Hepatocyte (in vitro differentiated cells): ENCODE data around the gene MDGA2. TPM values are rescaled to one million over a fixed set of nuclear protein-coding genes. Genes with fewer than 3 reads are reported as not detected.

Experiments
- DNase-seq: peaks from one replicate; pipeline ENCODE4 v3.0.0-alpha.2; 2016; ENCODE audit warnings: low spot score
- H2AFZ ChIP-seq: fragments of 200-600 bp; sonication (generic); 2 replicates; pipeline ENCODE4 v1.6.0; 2016; ENCODE audit warnings: antibody characterized with exemption, mild to moderate bottlenecking
- H3K27ac ChIP-seq: fragments of 200-600 bp; sonication (generic); 2 replicates; pipeline ENCODE4 v1.5.1; 2016; ENCODE audit warnings: mild to moderate bottlenecking
- H3K27me3 ChIP-seq: fragments of 200-600 bp; sonication (generic); 2 replicates; pipeline ENCODE4 v1.6.1; 2016
- H3K36me3 ChIP-seq: fragments of 200-600 bp; sonication (generic); replicated peaks from 2 replicates; pipeline ENCODE4 v1.5.1; 2016; ENCODE audit warnings: low read depth; ENCODE audit not compliant: insufficient read depth
- H3K4me1 ChIP-seq: fragments of 200-600 bp; sonication (generic); 2 replicates; pipeline ENCODE4 v1.5.1; 2016; ENCODE audit warnings: mild to moderate bottlenecking, moderate library complexity; ENCODE audit not compliant: insufficient read depth
- H3K4me2 ChIP-seq: fragments of 200-600 bp; sonication (generic); 2 replicates; pipeline ENCODE4 v1.6.0; 2016
- H3K4me3 ChIP-seq: fragments of 200-600 bp; sonication (generic); 2 replicates; pipeline ENCODE4 v1.5.1; 2016; ENCODE audit warnings: mild to moderate bottlenecking
- H3K79me2 ChIP-seq: fragments of 200-600 bp; sonication (generic); 2 replicates; pipeline ENCODE4 v1.6.0; 2017; ENCODE audit warnings: mild to moderate bottlenecking
- H3K9me2 ChIP-seq: fragments of 200-600 bp; sonication (generic); replicated peaks from 2 replicates; pipeline ENCODE4 v1.6.0; 2017; ENCODE audit warnings: mild to moderate bottlenecking; ENCODE audit not compliant: insufficient read depth
- H3K9me3 ChIP-seq: fragments of 200-600 bp; sonication (generic); 2 replicates; pipeline ENCODE4 v1.5.1; 2016; ENCODE audit warnings: low read depth, mild to moderate bottlenecking
- H4K20me1 ChIP-seq: fragments of 200-600 bp; sonication (generic); 2 replicates; pipeline ENCODE4 v1.6.0; 2016; ENCODE audit warnings: mild to moderate bottlenecking; ENCODE audit not compliant: insufficient read depth, poor library complexity, severe bottlenecking
- CTCF ChIP-seq: fragments of 200-600 bp; sonication (generic); IDR thresholded peaks from 2 replicates; pipeline ENCODE4 v1.5.1; 2016; ENCODE audit warnings: antibody characterized with exemption, mild to moderate bottlenecking; ENCODE audit not compliant: poor library complexity
- EZH2 ChIP-seq: fragments of 200-600 bp; sonication (generic); IDR thresholded peaks from 2 replicates; pipeline ENCODE4 v1.6.1; 2016; ENCODE audit warnings: antibody characterized with exemption, mild to moderate bottlenecking, borderline replicate concordance
- EZH2phosphoT487 ChIP-seq: fragments of 200-600 bp; sonication (generic); IDR thresholded peaks from one replicate; pipeline ENCODE4 v1.6.1; 2018; ENCODE audit warnings: antibody characterized with exemption, mild to moderate bottlenecking, low read depth, moderate library complexity; ENCODE audit not compliant: unreplicated experiment, severe bottlenecking
- WGBS: methylation state at CpG from one replicate; pipeline ENCODE4 v1.1.6; 2016; ENCODE audit warnings: low lambda C conversion rate; ENCODE audit errors: missing lambda C conversion rate; 5-methylcytosine and 5-hydroxymethylcytosine counted together
- polyA plus RNA-seq: library from polyadenylated mRNA; unstranded; fragments of >200 nt; fragmentation: Nextera tagmentation; extraction: Ambion mirVana; gene quantifications from 2 replicates; pipeline ENCODE4 v1.2.1, GENCODE V29; 2016
- total RNA-seq: library from RNA; depleted of rRNA; stranded (reverse); fragments of >200 nt; gene quantifications from 2 replicates; pipeline ENCODE4 v1.2.3, GENCODE V29; 2014

MDGA2 gene
- total and polyA plus RNA-seq, 2 experiments from 2014 or later: 0.51 to 0.70 TPM

DNA sequence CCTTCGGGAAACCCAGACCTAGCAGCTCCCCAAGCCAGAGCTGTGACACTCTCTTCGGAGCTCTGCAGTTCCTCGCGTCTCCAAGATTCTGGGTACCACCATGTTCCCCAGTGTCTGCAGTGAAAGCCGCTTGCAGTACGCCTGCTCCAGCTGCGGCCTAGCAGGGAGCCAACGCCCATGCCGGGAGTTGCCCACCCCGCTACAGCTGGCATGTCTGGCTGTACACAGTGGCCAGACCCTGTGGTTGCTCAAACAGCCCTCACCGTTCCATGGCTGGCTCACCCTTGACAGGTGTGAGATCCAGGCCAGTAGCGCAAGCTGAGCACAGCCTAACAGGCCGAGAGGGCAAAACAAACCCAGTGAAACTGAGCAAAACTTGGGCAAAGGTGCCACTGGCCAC is 520.0 kb downstream of the MDGA2 start:
- no peak overlapping the region for H3K27ac ChIP-seq
- H3K27me3 ChIP-seq: no peaks in the 10 kb centered on the region
- TF ChIP-seq EZH2phosphoT487 (no peak), CTCF (no peak), EZH2 (no peak)
- H3K9me2 ChIP-seq: no peaks in the 10 kb centered on the region
- H2AFZ ChIP-seq: no peak overlapping the region
- no peaks in the 10 kb centered on the region for H3K9me3 ChIP-seq
- WGBS: 96% methylated on average over 13 of the region's 13 CpGs
- H4K20me1 ChIP-seq: no peaks in the 10 kb centered on the region
- H3K4me1 ChIP-seq: no peaks in the 10 kb centered on the region
- DNase-seq: no peak
- no peaks in the 10 kb centered on the region for H3K79me2 ChIP-seq
- H3K36me3 ChIP-seq: no peaks in the 10 kb centered on the region
- H3K4me2 ChIP-seq: no peak overlapping the region
- H3K4me3 ChIP-seq: no peak overlapping the region

DNA sequence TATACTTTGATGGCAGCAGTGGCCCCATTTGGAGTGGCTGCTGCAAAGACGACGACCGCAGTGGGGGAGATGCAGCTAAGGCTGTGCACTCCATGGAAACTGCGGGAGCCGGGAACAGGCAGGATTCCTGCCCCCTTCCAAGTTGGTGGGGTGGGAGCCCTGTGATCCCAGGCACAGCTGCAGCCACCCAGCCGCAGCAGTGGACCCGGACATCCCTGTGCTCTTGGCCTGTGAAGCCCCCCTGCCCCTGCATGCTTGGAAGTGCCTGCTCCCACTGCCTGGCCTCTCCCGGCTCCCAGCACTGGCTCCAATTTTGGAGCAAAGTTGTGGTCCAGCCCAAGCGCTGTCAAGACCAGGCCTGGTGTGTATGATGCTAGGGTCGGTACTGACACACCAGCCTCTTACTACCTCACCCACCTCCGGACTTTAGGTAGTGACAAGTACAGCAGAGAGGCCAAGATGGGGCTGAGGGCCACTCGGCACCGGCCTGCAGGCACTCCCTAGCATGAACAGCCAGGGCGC is 521.1 kb downstream of the MDGA2 start:
- Histone ChIP-seq H4K20me1 (no peaks in the 10 kb centered on the region), H3K79me2 (no peaks in the 10 kb centered on the region), H3K27ac (no peak overlapping the region), H2AFZ (no peak overlapping the region), H3K4me3 (no peak overlapping the region), H3K9me2 (no peaks in the 10 kb centered on the region), H3K4me2 (no peak overlapping the region), H3K27me3 (no peaks in the 10 kb centered on the region), H3K4me1 (no peaks in the 10 kb centered on the region), H3K36me3 (no peaks in the 10 kb centered on the region), H3K9me3 (no peaks in the 10 kb centered on the region)
- 95% methylated on average over 14 of the region's 14 CpGs for WGBS
- TF ChIP-seq EZH2 (no peak), CTCF (no peak), EZH2phosphoT487 (no peak)
- no peak for DNase-seq

DNA sequence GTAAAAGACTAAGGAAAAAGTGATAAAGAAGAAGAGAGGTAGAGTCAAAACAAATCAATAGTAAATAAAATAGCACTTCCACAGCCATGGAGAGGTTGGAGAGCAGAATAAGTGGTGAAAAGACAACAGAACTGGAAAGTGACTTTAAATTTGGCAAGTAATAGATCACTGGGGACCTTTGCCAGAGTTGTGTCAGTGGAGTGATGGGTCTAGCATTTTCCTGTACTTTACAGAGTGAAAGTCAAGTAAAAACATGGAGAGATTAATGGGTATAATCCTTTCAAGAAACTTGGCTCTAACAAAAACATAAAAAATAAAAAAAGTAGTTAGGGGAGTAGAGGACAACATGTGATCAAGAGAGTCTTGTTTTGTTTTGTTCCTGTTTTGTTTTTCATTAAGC is 521.7 kb downstream of the MDGA2 start:
- no peaks in the 10 kb centered on the region for H3K36me3 ChIP-seq
- H2AFZ ChIP-seq: no peak overlapping the region
- TF ChIP-seq EZH2 (no peak), CTCF (no peak), EZH2phosphoT487 (no peak)
- no peaks in the 10 kb centered on the region for H4K20me1 ChIP-seq
- no peaks in the 10 kb centered on the region for H3K9me3 ChIP-seq
- no peaks in the 10 kb centered on the region for H3K79me2 ChIP-seq
- no peaks in the 10 kb centered on the region for H3K27me3 ChIP-seq
- no peak overlapping the region for H3K27ac ChIP-seq
- no peak for DNase-seq
- H3K4me2 ChIP-seq: no peak overlapping the region
- no peak overlapping the region for H3K4me3 ChIP-seq
- H3K9me2 ChIP-seq: no peaks in the 10 kb centered on the region
- no peaks in the 10 kb centered on the region for H3K4me1 ChIP-seq

GRCh38 chr14:47150267-47150666 is 525.1 kb downstream of the MDGA2 start:
- Histone ChIP-seq H3K4me2 (no peak overlapping the region), H3K27me3 (no peaks in the 10 kb centered on the region), H4K20me1 (no peaks in the 10 kb centered on the region), H3K36me3 (no peaks in the 10 kb centered on the region), H3K9me2 (no peaks in the 10 kb centered on the region), H2AFZ (no peak overlapping the region), H3K4me1 (no peaks in the 10 kb centered on the region), H3K27ac (no peak overlapping the region), H3K79me2 (no peaks in the 10 kb centered on the region), H3K9me3 (no peaks in the 10 kb centered on the region), H3K4me3 (no peak overlapping the region)
- DNase-seq: no peak
- WGBS: 51% methylated on average over 3 of the region's 3 CpGs
- no peak for TF ChIP-seq CTCF
- no peak for TF ChIP-seq EZH2
- no peak for TF ChIP-seq EZH2phosphoT487
